Measurements from ENCODE around the gene PAPOLG. TPM values are rescaled to one million over a fixed set of nuclear protein-coding genes. Genes with fewer than 3 reads are reported as not detected.
"Not testable (repeated sequence)": the region's sequence is repeated elsewhere in the genome, so short reads cannot be mapped to it uniquely, and the experiment has no call there.

PAPOLG gene
- total RNA-seq, 1 donor from 2014 or later, result 54.2 TPM

GRCh38 chr2:60821133-60821469, 65.0 kb downstream of the PAPOLG start:
- FAIRE-seq (no peak), DNase-seq (ENCODE audit: low spot score in 2 of 2) (no peak)

- FAIRE-seq (no peak), DNase-seq (ENCODE audit: low spot score in 2 of 2) (no peak)
Observed at GRCh38 chr2:60821587-60822302, 65.7 kb downstream of the PAPOLG start.

- DNase-seq (ENCODE audit: low spot score in 2 of 2) (no peak), FAIRE-seq (no peak)
Observed at GRCh38 chr2:60822987-60823386, 66.9 kb downstream of the PAPOLG start.

- FAIRE-seq (no peak), DNase-seq (ENCODE audit: low spot score in 2 of 2) (no peak)
Observed at GRCh38 chr2:60823694-60824305, 67.7 kb downstream of the PAPOLG start.

- no peak for FAIRE-seq
- no peak for DNase-seq (ENCODE audit: low spot score in 2 of 2)
Observed at GRCh38 chr2:60825666-60826065, 69.6 kb downstream of the PAPOLG start.

- no peak for DNase-seq (ENCODE audit: low spot score in 2 of 2)
- FAIRE-seq, result no peak
Observed at GRCh38 chr2:60826111-60826510, 70.0 kb downstream of the PAPOLG start.

GRCh38 chr2:60826860-60827259, 70.8 kb downstream of the PAPOLG start:
- not testable (repeated sequence) for DNase-seq (ENCODE audit: low spot score in 2 of 2); FAIRE-seq

- DNase-seq (ENCODE audit: low spot score in 2 of 2), result no peak
- no peak for FAIRE-seq
Observed at GRCh38 chr2:60827369-60827768, 71.3 kb downstream of the PAPOLG start.

- FAIRE-seq (no peak), DNase-seq (ENCODE audit: low spot score in 2 of 2) (no peak)
Observed at GRCh38 chr2:60830991-60831390, 74.9 kb downstream of the PAPOLG start.

GRCh38 chr2:60831921-60832320, 75.9 kb downstream of the PAPOLG start:
- FAIRE-seq, result no peak
- DNase-seq (ENCODE audit: low spot score in 2 of 2), result no peak

- DNase-seq (ENCODE audit: low spot score in 2 of 2), result no peak
- no peak for FAIRE-seq
Observed at GRCh38 chr2:60832621-60833020, 76.6 kb downstream of the PAPOLG start.

GRCh38 chr2:60834270-60834717, 78.2 kb downstream of the PAPOLG start:
- DNase-seq (ENCODE audit: low spot score in 2 of 2) (no peak), FAIRE-seq (no peak)

- FAIRE-seq (no peak), DNase-seq (ENCODE audit: low spot score in 2 of 2) (no peak)
Observed at GRCh38 chr2:60836491-60836890, 80.4 kb downstream of the PAPOLG start.

- DNase-seq (ENCODE audit: low spot score in 2 of 2) (no peak), FAIRE-seq (no peak)
Observed at GRCh38 chr2:60837123-60837522, 81.1 kb downstream of the PAPOLG start.

GRCh38 chr2:60838481-60838880, 82.4 kb downstream of the PAPOLG start:
- FAIRE-seq, result no peak
- no peak for DNase-seq (ENCODE audit: low spot score in 2 of 2)

- FAIRE-seq (no peak), DNase-seq (ENCODE audit: low spot score in 2 of 2) (no peak)
Observed at GRCh38 chr2:60839126-60839813, 83.2 kb downstream of the PAPOLG start.

GRCh38 chr2:60840880-60841279, 84.8 kb downstream of the PAPOLG start:
- FAIRE-seq, result no peak
- no peak for DNase-seq (ENCODE audit: low spot score in 2 of 2)

GRCh38 chr2:60843006-60843405, 86.9 kb downstream of the PAPOLG start:
- DNase-seq (ENCODE audit: low spot score in 2 of 2) (no peak), FAIRE-seq (no peak)

- FAIRE-seq (no peak), DNase-seq (ENCODE audit: low spot score in 2 of 2) (no peak)
Observed at GRCh38 chr2:60844105-60844504, 88.0 kb downstream of the PAPOLG start.

- no peak for FAIRE-seq
- DNase-seq (ENCODE audit: low spot score in 2 of 2), result no peak
Observed at GRCh38 chr2:60847854-60848253, 91.8 kb downstream of the PAPOLG start.
